Neural progenitor cell (in vitro differentiated cells): ENCODE results near the gene MTX1.

ENCODE experiments used
- CTCF ChIP-seq: fragments of 200-600 bp; sonication (generic); IDR thresholded peaks from 2 replicates; pipeline ENCODE4 v1.5.1; 2017; ENCODE audit warnings: antibody characterized with exemption, mild to moderate bottlenecking
- EZH2 ChIP-seq: fragments of 200-600 bp; sonication (generic); IDR thresholded peaks from 2 replicates; pipeline ENCODE4 v1.6.1; 2017; ENCODE audit warnings: antibody characterized with exemption, mild to moderate bottlenecking, moderate library complexity
- EZH2phosphoT487 ChIP-seq: fragments of 200-600 bp; sonication (generic); IDR thresholded peaks from 2 replicates; pipeline ENCODE4 v1.6.1; 2017; ENCODE audit warnings: antibody characterized with exemption

DNA sequence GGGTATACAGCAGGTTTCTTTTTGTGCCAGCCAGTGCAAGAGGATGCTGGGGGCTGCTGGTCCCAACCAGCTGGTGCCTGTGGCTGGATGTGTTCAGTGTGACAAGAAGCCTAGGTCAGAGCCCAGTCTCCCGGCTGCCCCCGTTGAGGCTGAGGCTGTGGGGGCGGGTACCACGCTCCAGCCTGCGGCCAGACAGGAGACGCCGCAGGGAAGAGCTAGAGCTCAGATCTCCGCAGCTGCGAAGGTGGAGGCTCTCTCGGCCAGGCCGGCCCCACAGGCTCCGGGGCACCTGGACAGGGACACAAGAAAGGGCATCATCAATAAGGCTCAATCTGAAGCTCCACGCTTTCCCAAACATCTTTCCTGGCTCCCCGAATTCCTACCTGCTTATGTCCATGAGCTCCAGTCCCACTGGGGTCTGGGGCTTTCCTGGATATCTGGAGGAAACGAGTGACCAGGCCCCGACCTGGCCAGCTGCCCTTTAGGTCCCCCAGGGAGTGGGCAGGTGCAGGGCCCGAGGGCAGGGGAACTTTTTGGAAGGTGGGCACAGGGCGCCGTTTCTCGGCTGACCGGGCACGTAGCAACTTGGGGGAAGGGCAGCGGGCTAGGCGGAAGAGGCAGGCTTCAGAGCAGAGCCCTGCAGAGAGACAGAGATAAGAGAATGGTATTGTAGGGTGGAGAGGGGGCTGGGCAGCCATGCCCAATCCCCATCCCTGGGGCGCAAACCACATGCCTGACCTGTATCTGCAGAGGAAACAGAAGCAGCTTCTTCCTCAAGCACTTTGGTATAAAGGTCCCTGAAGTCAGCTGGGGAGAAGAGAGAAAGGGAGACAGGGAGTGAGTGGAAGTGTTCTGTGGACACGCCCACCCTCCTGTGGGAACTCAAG lies 39.4 kb downstream of the MTX1 start:
- TF ChIP-seq CTCF: no peak
- no peak for TF ChIP-seq EZH2
- TF ChIP-seq EZH2phosphoT487: no peak
